Activated CD4-positive, CD25-positive, alpha-beta regulatory T cell treated with anti-CD3 and anti-CD28 coated beads, Interleukin-2, amount 50 U/mL, for 72 hours (primary cell): ENCODE measurements around the gene BCAM.
"Not testable (repeated sequence)": the region's sequence is repeated elsewhere in the genome, so short reads cannot be mapped to it uniquely, and the experiment has no call there.

Experiments
- DNase-seq: peaks from one replicate; pipeline ENCODE4 v3.0.0; 2021

The BCAM gene

GRCh38 chr19:44808463-44809371 lies at the start of gene BCAM:
BCAM (plus strand) TSS chr19:44809103; CDS start chr19:44809125, 22 bp downstream.
- no peak for DNase-seq

DNA sequence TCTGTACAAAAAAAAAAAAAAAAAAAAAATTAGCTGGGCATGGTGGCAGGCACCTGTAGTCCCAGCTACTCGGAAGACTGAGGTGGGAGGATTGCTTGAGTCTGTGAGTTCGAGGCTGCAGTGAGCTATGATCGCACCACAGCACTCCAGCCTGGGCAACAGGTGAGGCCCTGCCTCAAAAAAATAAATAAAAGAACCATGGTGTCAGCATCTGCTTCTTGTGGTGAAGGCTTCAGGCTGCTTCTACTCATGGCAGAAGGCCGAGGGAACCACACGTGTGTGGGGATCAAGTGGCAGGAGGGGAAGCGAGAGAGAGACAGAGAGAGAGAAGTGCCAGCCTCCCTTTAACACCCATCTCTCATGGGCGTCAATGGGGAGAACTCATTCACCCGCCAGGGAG lies 46.9 kb upstream of the BCAM start:
- DNase-seq, result no peak

- no peak for DNase-seq
Observed at GRCh38 chr19:44765033-44765948, 43.6 kb upstream of the BCAM start.

DNA sequence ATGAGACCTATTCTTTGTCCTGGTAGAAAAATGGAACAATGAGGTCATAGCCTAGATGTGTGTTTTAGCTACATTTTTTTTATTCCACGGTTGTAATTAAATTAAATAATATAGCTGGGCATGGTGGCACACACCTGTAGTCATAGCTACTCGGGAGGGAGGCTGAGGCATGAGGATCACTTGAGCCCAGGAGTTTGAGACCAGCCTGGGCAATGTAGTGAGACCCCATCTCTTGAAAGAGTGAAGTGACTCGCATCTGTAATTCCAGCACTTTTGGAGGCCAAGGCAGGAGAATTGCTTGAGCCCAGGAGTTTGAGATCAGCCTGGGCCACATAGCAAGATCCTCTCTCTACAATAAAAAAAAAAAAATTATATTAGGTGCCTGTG lies 43.0 kb upstream of the BCAM start:
- no peak for DNase-seq

DNA sequence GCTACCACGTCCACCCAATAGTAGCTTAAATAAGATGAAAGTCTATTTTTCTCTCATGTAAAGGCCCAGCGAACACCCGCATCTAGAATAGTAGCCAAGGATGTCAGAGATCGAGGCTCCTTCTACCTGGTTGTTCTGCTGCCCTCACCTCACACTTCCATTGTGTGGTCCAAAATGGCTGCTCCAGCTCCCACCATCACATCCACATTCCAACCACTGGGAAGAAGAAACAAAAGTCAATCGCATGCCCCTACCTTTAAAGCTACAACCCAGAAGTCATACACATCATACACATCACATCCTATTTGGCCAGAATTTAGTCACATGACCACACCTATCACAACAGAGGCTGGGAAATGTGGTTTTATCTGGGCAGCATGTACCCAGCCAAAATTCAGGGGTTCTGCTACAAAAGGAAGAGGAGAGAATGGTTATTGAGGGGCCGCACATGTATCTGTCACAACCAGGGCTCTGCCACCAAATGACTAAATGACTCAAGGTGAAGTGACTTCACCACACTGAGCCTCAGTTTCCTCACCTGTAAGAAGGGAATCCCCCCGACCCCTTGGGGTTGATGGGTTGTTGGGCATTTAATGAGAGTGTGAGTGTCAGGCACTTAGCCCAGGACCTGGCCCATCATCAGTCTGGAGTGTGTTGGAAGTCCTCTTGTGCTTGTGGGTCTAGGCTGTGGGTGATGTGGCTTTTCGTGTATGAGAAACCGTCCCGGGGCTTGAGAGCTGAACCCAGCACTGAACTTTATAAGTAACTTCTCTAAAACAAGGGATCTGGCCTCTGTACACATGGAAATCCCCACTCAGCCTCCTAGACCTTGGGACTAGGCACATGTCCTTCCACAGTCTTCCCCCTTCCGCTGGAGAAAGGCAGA lies 41.4 kb upstream of the BCAM start:
- no peak for DNase-seq

GRCh38 chr19:44770550-44771257 lies 38.2 kb upstream of the BCAM start:
- DNase-seq, result peak; percentile 96

DNA sequence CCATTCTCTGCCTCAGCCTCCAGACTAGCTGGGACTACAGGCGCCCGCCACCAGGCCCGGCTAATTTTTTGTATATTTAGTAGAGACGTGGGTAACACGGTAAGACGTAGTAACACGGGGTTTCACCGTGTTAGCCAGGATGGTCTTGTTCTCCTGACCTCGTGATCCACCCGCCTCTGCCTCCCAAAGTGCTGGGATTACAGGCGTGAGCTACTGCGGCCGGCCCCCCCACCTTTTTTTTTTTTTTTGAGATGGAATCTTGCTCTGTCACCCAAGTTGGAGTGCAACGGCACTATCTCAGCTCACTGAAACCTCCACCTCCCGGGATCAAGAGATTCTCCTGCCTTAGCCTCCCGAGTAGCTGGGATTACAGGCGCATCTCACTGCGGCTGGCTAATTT lies 36.8 kb upstream of the BCAM start:
- DNase-seq, result not testable (repeated sequence)

DNA sequence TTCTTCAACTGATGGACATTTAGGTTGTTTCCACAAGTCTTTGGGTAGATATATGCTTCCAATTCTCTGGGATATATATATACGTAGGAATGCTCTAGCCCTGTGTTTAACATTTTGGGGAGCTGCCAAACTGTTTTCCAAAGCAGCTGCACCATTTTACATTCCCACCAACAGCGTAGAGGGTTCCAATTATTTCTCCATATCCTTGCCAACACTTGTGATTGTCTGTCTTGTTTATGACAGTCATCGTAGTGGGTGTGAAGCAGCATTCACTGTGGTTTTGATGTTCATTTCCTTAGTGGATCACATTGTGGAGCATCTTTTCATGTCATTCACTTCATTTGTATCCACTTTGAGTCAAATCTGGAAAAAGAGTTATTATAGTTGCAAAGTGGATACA lies 35.9 kb upstream of the BCAM start:
- no peak for DNase-seq

GRCh38 chr19:44775676-44776240 lies 33.1 kb upstream of the BCAM start:
- DNase-seq, result no peak

DNA sequence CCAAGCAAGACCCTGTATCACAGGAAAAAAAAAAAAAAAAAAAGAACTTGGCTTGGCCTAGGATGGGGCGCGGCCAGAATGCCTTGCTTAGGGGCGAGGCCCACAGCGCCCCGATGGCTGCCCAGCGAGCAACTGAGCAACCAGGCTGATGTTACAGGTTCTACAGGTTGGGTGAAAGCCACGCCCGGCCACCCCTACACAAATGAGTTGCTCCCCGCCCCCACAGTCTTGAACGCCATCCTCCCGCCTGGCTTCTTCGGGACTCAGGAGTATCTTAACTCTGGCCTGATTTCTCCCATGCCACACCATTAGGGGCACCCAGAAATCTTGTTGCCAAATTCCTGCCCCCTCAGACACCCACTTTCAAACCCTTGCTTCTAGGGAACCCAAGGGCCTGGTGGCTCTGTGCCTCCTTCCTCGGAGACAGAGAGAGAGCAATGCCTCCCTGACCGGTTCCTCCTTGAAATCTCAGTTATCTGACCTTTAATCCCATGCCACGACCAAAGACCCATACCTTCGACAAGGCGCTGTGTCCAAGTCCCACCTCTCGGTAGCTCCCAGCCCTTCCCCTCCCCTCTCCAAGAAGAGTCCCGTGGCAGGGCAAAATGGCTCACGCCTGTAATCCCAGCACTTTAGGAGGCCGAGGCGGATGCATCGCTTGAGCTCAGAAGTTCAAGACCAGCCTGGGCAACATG lies 32.4 kb upstream of the BCAM start:
- no peak for DNase-seq

- no peak for DNase-seq
Observed at GRCh38 chr19:44777715-44778347, 31.1 kb upstream of the BCAM start, which contains the start of gene CBLC. CBLC (plus strand) TSS chr19:44777890; CDS start chr19:44777932, 42 bp downstream.

GRCh38 chr19:44779150-44779549 lies 29.8 kb upstream of the BCAM start:
- DNase-seq, result no peak

GRCh38 chr19:44781694-44782093 lies 27.2 kb upstream of the BCAM start:
- DNase-seq, result not testable (repeated sequence)

DNA sequence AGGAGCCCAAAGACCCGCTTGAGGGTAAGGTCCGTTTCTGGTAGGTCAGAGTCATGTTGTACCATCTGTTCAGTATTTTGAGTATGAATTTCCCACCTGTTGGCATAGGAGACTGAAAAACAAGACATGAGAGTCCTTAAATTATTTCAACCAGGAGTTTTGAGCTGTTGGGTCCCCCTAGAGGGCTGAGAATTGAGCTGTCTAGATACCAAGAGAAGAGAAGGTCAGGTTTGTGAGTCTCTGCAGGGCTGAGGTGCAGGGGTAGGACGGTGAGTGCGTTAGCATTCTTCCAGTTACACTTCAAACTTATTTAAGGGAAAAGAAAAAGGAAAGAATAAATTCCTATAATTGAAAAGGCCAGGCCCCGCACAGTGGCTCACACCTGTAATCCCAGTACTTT lies 26.2 kb upstream of the BCAM start:
- DNase-seq, result no peak

GRCh38 chr19:44783545-44783944 lies 25.4 kb upstream of the BCAM start:
- DNase-seq, result no peak

DNA sequence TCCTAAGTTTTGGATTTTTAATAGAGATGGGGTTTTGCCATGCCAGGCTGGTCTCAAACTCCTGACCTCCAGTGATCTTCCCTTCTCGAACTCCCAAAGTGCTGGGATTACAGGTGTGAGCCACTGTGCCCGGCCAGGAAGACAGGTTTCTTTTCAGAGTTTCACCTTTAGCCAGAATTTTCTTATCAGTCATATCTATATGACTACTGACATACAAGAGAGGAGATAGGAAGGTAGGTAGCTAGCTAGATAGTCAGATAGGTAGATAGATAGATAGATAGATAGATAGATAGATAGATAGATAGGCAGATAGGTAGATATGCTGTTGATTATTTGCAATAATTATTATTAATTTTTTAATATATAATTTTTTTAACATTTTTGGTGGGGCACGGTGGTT lies 23.6 kb upstream of the BCAM start:
- DNase-seq, result no peak

DNA sequence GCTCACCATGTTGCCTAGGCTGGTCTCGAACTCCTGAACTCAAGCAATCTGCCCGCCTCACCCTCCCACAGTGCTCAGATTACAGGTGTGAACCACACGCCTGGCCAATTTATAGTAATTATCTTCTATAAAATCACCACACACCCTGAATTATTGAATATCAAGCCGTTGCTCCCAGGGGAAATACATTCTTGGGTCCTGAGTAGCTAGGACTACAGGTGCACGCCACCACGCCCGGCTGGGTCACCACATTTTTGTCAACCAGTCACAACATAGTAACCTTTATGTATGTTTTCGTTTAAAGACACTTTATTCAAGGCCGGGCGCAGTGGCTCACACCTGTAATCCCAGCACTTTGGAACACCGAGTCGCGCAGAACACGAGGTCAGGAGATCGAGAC lies 22.9 kb upstream of the BCAM start:
- no peak for DNase-seq

DNA sequence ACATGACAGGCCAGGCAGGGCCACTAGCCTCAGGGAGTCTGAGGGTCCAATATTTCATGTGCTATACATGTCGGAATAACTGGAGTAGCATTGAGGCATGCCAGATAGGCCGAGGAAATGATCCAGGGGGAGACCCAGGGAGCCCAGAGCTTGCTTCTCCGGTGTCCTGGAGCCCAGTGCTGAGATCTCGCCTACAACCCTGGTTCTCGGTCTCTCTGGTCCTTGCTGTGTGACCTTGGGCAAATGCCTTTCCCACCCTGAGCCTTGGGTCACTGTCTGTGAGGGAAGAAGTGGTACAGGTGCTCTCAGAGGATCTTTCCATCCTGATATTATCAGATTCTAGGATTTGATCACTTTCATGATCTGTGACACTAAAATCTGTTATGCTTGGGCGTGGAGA lies 19.9 kb upstream of the BCAM start:
- DNase-seq, result no peak

DNA sequence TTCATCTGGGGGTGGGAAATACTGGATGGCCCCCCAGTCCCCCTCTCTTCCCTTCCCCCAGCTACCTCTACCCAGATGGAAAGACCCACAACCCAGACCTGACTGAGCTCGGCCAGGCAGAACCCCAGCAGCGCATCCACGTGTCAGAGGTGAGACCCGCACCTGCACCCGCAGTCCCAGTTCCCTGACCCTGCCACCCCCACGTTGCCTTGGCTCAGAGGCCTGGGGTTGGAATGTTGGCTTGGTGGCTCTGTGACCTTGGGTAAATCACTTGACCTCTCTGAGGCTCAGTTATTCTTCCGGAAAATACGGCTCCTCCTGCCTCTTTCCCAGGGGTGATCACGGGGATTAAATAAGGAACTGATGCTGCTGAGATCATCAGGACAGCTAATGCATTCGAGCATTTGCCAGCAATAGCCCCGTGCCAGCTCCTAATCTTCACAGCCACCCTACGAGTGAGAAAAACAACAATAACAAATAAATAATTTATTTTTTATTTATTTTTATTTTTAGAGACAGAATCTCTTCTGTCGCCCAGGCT lies 18.9 kb upstream of the BCAM start:
- DNase-seq, result no peak

GRCh38 chr19:44792281-44792680 lies 16.6 kb upstream of the BCAM start:
- DNase-seq, result no peak
